Measurements from ENCODE around the gene TRIM13.
"Not testable (repeated sequence)": the region's sequence is repeated elsewhere in the genome, so short reads cannot be mapped to it uniquely, and the experiment has no call there.

The TRIM13 gene, protein sequence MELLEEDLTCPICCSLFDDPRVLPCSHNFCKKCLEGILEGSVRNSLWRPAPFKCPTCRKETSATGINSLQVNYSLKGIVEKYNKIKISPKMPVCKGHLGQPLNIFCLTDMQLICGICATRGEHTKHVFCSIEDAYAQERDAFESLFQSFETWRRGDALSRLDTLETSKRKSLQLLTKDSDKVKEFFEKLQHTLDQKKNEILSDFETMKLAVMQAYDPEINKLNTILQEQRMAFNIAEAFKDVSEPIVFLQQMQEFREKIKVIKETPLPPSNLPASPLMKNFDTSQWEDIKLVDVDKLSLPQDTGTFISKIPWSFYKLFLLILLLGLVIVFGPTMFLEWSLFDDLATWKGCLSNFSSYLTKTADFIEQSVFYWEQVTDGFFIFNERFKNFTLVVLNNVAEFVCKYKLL

DNA sequence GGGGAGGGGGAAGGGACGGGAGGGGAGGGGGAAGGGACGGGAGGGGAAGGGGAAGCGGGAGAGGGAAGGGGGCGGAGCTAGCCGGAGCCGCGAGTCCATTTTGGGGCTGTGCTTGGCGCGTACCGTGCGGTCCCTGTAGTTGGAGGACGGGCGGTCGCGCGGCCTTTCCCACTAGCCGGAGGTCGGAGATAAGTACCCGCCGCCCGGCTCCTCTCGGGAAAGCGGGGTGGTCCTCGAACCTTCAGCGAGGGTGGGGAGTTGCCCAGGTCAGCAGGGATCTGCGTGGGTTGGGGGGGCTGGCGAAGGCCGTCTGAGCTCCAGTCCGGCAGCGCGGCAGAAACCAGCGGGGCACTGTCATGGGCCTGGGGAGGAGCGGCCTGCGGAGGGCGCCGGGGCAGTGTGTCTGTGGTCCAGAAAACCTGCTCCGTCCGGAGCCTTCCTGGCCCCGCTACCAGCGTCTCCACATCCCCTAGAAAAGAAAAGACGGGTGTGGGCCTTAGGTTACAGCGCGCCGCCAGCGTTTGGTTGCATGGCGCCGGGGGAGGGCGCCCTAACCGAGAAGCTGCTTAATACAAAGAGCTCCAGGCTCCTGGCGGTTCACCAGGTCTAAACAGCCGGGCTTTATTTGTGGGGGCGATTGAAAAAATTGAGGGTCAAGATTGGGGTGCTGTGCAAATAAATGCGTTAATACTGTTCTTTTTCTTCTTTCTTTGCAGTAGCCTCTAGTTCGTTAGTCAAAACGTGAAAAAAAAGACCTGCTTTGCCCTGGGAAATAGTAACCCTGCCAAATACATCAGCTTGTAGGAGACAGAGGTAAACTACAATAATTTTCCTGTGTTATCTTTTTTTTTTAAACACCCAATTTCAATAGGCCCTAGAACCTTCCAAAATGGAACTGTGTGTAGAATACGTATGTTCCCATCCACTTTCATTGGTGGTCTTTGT lies at the start of gene TRIM13:
TSS of gene TRIM13 (plus strand) at position 92 of the 945 bp plus-strand sequence. CDS start 14,899 bp downstream, outside the sequence.
- in situ Hi-C loops (cut with MboI; ENCODE audit: low sequenced_read_pairs): loop anchor here (25.0 kb wide), 3 partner anchors 815 to 1065 kb away; partner anchors contain the start of gene RNASEH2B

DNA sequence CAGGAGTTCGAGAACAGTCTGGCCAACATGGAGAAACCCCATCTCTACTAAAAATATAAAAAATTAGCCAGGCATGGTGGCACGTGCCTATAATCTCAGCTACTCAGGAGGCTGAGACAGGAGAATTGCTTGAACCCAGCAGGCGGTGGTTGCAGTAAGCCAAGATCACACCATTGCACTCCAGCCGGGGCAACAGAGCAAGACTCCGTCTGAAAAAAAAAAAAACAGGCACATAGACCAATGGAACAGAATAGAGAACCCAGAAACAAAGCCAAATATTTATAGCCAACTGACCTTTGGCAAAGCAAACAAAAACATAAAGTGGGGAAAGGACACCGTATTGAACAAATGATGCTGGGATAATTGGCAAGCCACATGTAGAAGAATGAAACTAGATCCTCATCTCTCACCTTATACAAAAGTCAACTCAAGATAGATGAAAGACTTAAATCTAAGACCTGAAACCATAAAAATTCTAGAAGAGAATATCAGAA lies 48.0 kb upstream of the TRIM13 start:
- in situ Hi-C loops (cut with MboI; ENCODE audit: low sequenced_read_pairs): not testable (repeated sequence)

DNA sequence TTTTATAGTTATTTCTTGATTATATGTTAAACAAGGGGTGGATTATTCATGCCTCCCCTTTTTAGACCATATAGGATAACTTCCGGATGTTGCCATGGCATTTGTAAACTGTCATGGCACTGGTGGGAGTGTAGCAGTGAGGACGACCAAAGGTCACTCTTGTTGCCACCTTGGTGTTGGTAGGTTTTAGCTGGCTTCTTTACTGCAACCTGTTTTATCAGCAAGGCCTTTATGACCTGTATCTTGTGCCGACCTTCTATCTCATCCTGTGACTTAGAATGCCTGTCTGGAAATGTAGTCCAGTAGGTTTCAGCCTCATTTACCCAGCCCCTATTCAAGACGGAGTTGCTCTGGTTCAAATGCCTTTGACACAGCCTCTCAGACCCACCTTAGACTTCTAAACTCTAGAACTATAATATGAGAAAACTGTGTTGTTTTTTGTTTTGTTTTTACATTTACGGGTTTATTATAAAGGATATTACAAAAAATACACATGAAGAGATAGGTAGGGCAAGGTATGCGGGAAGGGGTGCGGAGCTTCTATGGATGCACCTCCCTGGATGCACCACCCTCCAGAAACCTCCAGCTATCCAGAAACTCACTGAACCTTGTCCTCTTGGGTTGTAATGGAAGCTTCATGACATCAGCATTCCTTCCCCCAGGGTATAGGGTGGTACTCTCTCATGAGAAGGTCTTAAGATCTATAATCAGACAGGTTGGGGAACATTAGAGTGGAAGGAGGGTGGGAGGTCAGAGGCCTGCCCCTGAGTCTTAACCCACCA lies 44.9 kb upstream of the TRIM13 start:
- in situ Hi-C loops (cut with MboI; ENCODE audit: low sequenced_read_pairs): no loop called here

DNA sequence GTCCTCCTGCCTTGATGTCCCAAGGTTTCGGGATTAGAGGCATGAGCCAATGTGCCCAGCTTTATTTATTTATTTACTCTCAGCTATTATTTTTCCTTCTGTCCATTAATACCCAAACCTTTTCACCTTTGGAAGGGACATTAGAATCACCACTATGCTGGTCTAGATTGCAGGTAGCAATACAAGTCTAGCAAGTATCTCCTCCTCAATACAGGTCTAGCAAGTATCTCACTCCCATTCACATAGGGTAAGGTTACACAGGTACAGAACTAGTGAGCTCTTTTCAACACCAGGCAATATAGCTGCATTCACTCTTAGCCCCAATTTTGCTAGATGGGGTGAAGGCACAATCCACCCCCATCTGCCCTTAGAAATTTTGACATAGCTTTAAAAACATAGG lies 43.3 kb upstream of the TRIM13 start:
- in situ Hi-C loops (cut with MboI; ENCODE audit: low sequenced_read_pairs): no loop called here

DNA sequence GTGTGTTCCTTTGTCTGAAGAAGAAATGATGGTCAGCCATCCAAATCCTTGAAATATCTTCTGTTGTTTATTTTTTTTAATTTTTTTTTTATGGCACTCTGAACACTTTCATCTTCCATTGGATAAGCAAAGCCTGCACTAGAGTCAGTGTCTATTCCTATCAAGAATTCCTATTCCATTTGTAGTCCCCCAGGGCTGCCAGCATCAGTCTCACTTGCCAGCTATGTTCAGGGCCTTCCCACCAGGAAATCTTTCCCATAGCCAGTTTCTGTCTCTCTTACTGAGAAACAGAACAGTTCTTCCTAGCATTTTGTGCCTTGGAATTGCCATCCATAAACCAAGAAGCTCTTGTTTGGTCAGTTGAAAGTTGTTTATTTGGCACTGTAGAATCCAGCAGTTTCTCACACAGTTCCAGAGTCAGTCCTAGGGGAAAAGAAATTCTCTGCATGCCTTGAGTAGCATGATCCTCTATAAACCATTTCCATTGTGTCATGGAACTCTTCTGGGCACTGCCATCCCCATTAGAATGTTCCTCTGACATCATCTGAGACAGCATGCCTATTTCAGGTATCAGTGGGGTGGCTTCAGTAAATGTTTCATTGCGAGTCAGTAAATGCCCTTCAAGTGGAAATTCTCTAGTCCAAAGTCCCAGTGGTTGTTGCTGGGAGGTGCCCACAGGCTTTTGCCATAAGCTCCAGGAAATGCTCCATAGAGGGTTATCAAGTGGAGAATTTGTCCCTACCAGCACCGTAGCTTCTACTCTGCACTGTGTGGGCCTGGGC lies 42.0 kb upstream of the TRIM13 start:
- in situ Hi-C loops (cut with MboI; ENCODE audit: low sequenced_read_pairs): no loop called here

DNA sequence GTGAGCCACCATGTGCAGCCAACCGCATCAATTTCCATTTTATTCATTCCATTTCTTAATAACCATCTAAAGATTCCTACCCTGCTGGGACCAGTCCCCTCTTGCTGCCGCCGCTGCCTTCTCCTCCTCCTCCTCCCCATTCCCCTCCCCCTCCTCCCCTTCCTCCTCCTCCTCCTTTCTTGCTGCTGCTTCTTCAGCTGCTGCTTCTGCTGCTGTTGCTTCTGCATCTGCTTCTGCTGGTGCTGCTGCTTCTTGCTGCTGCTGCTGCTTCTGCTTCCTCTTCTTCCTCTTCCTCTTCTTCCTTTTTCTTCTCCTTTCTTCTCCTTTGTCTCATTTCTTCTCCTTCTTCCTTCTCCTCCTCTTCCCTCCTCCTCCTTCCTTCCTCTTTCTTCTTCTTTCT lies 40.7 kb upstream of the TRIM13 start:
- in situ Hi-C loops (cut with MboI; ENCODE audit: low sequenced_read_pairs): no loop called here

DNA sequence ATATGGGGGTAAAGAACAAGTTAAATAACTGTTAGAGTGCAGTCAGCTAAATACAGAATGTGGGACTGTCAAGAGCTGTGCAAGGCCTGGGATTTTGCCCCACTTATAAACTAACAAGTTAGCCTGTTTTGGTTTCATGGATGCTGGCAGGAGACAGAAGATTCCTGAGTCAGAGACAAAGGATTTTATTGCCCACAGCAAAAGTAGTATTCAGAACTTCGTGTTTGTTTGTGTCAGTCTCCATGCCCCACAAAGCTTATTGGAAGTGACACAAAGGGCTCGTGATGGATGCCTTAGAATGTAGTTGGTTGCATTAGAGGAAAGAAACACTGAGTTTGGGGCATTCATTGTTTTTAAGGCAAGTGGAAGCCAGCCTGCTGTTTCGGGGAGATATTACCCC lies 38.5 kb upstream of the TRIM13 start:
- in situ Hi-C loops (cut with MboI; ENCODE audit: low sequenced_read_pairs): no loop called here

DNA sequence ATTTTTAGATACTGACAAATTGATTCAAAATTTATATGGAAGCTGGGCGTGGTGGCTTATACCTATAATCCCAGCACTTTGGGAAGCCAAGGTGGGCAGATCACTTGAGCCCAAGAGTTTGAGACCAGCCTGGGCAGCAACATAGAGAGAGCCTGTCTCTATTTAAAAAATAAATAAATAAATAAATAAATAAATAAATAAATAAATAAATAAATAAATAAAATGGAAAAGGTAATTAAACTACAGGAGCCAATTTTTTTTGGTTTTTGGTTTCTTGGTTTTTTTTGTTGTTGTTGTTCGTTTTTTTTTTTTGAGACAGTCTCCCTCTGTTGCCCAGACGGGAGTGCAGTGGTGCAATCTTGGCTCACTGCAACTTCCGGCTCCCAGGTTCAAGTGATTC lies 29.4 kb upstream of the TRIM13 start:
- in situ Hi-C loops (cut with MboI; ENCODE audit: low sequenced_read_pairs): no loop called here

DNA sequence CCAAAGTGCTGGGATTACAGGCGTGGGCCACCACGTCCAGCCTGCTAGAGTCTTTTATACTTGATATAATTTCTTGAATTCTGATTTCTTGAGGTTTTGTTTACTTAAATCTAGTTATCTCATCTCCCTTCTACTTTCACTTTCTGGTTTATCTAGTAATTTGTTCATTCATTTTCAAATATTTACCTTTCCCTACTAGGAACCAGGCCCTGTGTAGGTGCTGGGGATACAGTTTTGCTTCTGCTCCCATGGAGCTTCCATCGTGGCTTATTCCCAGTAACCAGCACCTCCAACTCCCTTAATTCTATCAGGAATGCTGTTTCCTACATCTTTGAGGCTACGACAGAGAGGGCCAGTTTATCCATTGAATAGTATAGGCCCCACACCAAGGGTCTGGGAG lies 24.1 kb upstream of the TRIM13 start:
- in situ Hi-C loops (cut with MboI; ENCODE audit: low sequenced_read_pairs): no loop called here

DNA sequence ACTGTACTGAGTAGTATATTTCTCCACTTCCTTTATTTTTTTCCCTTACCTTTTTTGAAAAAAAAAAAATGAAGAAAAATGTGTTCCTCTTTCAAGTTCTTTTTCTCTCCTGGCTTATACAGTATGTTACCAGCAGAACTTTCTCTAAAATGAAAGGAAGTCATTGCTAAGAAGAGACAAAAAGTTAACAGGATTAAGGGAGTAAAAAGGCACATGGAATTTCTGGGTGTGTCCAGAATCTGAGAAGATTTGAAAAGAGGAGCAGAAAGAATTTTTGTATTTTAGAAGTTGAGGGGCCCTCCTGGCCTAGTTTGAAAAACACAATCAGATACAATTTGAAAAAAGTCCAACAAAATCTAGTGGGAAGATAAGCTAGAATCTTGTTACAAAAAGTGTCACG lies 21.0 kb upstream of the TRIM13 start:
- in situ Hi-C loops (cut with MboI; ENCODE audit: low sequenced_read_pairs): loop anchor here (25.0 kb wide), 3 partner anchors 836 to 1086 kb away; partner anchors contain the start of gene RNASEH2B

DNA sequence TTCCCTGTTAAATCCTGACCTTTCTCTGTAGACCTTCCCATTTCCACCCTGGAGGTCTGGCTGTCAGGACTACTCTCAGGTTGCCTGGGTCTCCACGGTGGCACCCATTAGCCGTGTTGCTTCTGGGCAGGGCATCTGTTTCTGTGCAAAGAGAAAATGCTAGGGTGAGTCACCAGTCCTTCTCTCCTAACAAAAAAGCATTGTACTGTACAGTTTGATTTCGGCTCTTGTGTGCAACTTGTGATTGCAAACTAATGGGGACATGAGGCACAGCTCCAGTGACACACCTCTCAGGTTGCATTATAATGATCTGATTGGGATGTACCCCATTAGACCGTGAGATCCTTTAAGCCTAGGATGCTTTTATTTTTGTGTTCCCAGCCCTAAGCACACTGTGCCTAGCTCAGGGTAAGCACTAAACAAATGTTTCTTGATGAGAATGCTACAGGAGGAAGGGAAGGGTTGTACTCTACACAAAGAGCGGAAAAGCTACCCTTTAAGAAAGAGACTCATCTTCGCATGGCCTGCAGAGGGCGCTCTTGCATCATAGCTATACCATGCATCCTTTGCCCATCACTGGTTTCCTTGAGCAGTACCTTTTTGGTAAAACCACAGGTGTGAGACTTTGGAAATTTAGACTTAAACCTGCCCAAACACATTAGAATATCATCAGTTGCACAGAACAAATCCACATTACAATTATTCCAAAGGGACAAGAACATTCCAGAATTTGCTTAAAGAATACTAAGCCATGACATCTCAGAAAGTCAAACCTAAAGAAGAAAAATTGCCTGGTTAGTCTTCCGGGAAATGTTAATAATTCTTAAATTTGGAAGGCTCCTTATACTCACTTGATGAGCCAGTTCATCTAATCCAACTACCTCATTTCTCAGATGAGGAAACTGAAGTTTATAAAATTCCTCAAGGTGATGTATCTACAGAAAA lies 20.3 kb upstream of the TRIM13 start:
- in situ Hi-C loops (cut with MboI; ENCODE audit: low sequenced_read_pairs): loop anchor here (25.0 kb wide), 3 partner anchors 836 to 1086 kb away; partner anchors contain the start of gene RNASEH2B

DNA sequence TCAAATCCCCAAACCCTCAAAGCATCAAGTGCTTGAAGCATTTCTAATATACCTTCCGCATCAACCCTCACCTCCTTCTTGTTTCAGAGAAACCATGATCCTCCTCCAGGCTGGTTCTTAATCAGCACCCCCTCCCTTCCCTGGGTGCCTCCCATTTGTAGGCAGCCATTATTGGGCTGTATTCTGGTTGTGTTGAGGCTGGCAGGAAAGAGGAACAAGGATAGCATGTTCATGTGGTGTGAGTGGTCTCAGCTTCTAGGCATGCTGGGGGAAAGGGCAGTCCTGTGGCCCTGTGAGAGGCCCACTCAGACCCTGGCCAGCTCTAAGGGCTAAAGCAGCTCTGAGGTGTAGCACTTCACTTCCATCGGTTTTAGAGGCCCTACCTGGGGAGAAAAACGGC lies 18.9 kb upstream of the TRIM13 start:
- in situ Hi-C loops (cut with MboI; ENCODE audit: low sequenced_read_pairs): loop anchor here (25.0 kb wide), 3 partner anchors 834 to 1084 kb away; partner anchors contain the start of gene RNASEH2B

DNA sequence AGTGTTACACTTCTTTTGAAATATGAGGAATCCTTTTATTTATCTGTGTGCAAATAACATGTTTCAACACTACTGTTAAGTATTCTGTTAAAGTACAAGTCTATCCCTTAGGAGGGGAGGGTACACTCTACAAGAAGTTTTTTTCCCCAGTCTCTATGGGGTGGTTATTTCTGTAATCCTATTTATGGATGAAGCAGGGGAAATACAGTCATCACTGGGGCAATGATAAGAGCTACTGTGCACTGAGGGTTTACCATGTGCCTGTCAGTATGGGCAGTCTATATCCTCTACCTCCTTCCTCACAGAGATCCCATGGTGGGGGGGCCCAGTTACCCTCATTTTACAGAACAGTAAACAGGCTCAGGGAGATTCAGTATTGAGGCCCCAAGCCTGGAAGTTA lies 16.6 kb upstream of the TRIM13 start:
- in situ Hi-C loops (cut with MboI; ENCODE audit: low sequenced_read_pairs): loop anchor here (25.0 kb wide), 3 partner anchors 832 to 1082 kb away; partner anchors contain the start of gene RNASEH2B

DNA sequence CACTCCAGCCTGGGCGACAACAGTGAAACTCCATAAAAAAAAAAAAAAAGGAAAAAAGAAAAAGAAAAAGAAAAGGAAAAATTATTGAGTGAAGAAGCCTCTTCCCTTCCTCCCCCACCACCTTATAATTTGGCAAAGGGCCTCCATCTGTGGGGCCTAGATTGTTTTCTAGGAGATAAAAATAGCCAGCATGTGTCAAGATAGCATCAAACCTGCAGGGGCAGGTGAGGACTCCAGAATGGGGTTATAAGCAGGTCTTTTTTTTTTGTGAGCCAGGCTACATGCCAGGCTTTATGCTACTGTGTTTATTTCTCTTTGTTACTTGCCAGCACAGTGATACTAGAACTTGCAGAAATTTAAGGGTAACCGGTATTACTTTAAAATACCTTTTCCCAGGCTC lies 11.7 kb upstream of the TRIM13 start:
- in situ Hi-C loops (cut with MboI; ENCODE audit: low sequenced_read_pairs): loop anchor here (25.0 kb wide), 3 partner anchors 827 to 1077 kb away; partner anchors contain the start of gene RNASEH2B

DNA sequence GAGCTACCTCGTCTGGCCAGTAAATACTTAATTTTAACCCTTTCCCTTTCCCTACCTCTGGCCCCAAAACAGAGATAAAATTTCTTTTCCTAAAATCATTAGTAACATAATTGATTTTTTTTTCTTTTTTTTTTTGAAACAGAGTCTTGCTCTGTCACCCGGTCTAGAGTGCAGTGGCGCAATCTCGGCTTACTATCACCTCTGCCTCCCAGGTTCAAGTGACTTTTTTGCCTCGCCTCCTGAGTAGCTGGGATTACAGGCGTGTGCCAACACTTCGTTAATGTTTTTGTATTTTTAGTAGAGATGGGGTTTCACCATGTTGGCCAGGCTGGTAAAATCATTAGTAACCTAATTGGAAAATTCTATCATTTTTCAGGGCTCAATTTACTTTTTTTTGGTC lies 10.4 kb upstream of the TRIM13 start:
- in situ Hi-C loops (cut with MboI; ENCODE audit: low sequenced_read_pairs): loop anchor here (25.0 kb wide), 3 partner anchors 826 to 1076 kb away; partner anchors contain the start of gene RNASEH2B

DNA sequence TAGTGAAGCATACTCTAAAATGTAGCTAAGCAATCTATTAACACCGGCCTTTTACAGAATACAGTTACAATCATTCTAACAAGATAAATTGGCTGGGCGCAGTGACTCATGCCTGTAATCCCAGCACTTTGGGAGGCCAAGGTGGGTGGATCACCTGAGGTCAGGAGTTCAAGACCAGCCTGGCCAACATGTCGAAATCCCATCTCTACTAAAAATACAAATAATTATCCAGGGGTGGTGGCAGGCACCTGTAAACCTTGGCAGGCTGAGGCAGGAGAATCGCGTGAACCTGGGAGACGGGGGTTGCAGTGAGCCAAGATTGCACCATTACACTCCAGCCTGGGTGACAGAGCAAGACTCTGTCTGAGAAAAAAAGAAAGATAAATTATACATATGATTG lies 6.2 kb upstream of the TRIM13 start:
- in situ Hi-C loops (cut with MboI; ENCODE audit: low sequenced_read_pairs): loop anchor here (25.0 kb wide), 3 partner anchors 822 to 1072 kb away; partner anchors contain the start of gene RNASEH2B

DNA sequence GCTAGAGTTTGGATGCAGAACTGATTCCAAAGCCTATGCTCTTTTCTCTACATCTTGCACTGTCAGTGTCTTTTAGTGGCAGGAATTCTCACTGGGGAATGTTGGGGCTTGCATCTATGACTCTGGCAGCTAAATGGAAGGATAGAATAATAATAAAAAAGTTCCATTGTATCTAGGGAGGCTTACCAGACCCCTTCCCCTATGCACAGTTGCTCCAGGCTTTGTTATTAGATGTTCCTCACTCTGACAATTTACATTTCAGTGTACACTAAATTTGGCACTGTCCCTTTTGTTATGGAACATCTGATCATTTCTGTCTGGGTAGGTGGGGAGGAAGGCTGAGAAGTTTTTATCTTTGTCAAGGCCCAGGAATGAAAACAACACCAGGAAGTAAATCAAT lies 3.7 kb upstream of the TRIM13 start:
- in situ Hi-C loops (cut with MboI; ENCODE audit: low sequenced_read_pairs): loop anchor here (25.0 kb wide), 3 partner anchors 819 to 1069 kb away; partner anchors contain the start of gene RNASEH2B

DNA sequence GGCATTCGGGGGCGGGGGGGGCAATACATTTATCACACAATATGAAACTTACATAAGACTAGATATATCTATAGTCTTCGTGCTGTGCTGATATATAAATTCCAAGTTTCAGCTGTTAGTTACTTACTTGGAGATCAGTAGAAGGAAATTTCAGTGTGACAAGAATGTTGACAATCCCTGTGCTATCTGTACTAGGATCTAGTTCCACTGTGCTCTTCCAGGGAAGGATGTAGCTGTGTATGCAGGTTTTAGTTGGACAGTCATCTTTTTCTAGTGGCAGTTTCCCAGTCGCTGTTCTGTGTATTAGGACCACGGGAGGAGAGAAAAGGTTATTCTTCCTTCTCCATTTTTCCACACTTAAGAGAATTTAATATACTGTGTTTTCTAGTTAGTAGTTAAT lies 3.2 kb upstream of the TRIM13 start:
- in situ Hi-C loops (cut with MboI; ENCODE audit: low sequenced_read_pairs): loop anchor here (25.0 kb wide), 3 partner anchors 819 to 1069 kb away; partner anchors contain the start of gene RNASEH2B

All from HL-60/S4 treated with retinoic acid at 250 ng/mL for 4 days and 3 days (cell line).